ENCODE results near the gene SLC46A3.

The SLC46A3 gene

DNA sequence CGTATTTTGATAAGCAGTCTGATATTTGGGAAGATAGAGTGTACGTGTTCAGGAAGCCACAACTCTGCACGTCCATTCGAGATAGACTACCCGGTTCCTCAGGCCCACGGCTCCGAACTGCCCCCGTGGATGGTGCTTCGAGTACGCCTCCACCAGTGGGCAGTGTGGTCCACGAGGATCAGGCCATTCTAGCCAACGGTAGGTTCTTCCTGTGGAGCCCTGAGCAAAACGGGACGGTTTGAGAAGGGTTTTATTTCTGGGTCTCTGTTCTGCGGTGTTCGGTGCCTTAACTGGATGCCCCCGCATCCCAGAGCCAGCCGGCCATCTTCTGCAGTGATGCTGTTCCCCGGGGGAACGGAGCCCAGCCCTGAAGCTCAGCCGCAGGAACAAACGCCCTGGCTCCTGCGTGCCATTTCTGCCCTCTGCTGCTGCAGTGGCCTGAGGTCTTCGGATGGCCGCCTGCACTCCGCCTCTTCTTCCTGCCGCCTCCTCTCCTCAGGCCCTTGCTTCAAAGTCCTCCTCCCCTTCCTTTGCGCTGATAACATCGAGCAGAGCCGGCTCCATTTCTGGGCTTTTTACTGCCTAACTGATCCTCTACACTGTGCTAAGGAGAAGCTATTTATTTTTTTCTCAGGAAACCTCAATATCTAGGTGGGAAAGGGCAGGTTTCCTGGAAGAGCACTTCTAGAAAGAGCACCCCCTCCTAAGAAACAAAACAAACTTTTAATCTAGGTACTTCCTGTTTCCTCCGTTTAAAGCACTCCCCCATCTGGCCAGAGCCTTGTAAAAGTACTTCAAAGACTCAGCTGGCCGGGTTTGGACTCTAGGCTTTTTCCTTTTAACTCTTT lies 36.2 kb upstream of the SLC46A3 start:
- H3K4me3 ChIP-seq (ENCODE audit: low read depth, low read length), result no peak overlapping the region
- H3K9ac ChIP-seq, result no peak overlapping the region

DNA sequence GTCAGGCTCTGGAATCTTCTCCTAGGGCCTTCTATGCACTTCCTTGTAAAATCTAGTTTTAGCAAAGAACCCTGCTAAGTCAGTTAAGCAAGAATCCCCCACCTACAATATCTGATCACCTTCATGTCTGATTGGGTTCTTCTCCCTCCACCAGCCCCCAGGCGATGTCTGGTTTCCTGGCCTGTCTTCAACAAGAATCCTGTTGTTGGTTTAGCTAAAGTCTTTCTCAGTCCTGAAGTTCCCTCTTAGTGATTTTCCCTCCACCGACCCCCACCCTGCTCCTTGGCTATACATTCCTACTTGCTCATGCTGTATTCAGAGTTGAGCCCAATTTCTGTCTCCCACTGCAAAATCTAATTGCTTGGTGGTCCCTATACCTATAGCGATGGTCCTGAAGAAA lies 35.2 kb upstream of the SLC46A3 start:
- H3K27ac ChIP-seq, result no peak overlapping the region

More for the DNA sequence above, 36.2 kb upstream of the SLC46A3 start:
- Histone ChIP-seq H2AFZ (no peak overlapping the region), H3K36me3 (ENCODE audit: control insufficient read depth, insufficient read depth, low read length) (no peaks in the 10 kb centered on the region), H3K27ac (peak overlapping the region; percentile 51), H3K4me2 (ENCODE audit: low read length) (peak overlapping the region; percentile 43), H3K9me3 (ENCODE audit: control insufficient read depth, low read length) (no peaks in the 10 kb centered on the region), H3K27me3 (ENCODE audit: control insufficient read depth, insufficient read depth, low read length) (no peaks in the 10 kb centered on the region), H3K79me2 (no peaks in the 10 kb centered on the region), H3K4me1 (no peaks in the 10 kb centered on the region)
- TF ChIP-seq, protein P1, sequence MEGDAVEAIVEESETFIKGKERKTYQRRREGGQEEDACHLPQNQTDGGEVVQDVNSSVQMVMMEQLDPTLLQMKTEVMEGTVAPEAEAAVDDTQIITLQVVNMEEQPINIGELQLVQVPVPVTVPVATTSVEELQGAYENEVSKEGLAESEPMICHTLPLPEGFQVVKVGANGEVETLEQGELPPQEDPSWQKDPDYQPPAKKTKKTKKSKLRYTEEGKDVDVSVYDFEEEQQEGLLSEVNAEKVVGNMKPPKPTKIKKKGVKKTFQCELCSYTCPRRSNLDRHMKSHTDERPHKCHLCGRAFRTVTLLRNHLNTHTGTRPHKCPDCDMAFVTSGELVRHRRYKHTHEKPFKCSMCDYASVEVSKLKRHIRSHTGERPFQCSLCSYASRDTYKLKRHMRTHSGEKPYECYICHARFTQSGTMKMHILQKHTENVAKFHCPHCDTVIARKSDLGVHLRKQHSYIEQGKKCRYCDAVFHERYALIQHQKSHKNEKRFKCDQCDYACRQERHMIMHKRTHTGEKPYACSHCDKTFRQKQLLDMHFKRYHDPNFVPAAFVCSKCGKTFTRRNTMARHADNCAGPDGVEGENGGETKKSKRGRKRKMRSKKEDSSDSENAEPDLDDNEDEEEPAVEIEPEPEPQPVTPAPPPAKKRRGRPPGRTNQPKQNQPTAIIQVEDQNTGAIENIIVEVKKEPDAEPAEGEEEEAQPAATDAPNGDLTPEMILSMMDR (IDR thresholded peaks at IDR 0.05), result no peak

DNA sequence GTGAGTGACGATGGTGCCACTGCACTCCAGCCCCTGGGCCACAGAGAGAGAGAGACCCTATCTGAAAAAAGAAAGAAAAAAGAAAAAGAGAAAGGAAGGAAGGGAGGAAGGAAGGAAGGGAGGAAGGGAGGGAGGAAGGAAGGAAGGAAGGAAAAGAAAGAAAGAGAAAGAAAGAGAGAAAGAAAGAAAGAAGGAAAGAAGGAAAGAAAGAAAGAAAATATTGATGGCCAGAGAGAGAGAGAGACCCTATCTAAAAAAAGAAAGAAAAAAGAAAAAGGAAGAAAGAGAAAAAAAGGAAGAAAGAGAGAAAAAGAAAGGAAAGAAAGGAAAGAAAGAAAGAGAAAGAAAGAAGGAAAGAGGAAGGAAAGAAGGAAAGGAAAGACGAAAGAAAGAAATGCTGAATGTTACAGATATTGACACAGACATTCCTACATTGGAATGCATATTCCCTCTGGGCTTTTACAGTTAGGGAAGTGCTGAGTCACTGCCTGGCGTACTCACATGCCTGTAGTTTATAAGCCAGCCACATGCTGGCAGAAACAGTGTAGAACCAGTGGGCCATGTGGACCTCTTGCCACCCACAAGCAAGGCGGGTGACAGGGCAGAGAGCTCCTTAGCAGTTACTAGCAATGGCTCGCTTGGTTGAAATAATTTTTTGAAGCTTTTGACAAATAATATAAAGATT lies 34.6 kb upstream of the SLC46A3 start:
- TF ChIP-seq, protein P1 (IDR thresholded peaks at IDR 0.05), result no peak
- no peaks in the 10 kb centered on the region for H3K27me3 ChIP-seq (ENCODE audit: control insufficient read depth, insufficient read depth, low read length)
- no peak overlapping the region for H2AFZ ChIP-seq
- H3K9ac ChIP-seq, result no peak overlapping the region
- H3K36me3 ChIP-seq (ENCODE audit: control insufficient read depth, insufficient read depth, low read length), result no peaks in the 10 kb centered on the region
- no peaks in the 10 kb centered on the region for H3K4me1 ChIP-seq
- no peak overlapping the region for H3K4me3 ChIP-seq (ENCODE audit: low read depth, low read length)
- H3K79me2 ChIP-seq, result no peaks in the 10 kb centered on the region
- no peak overlapping the region for H3K4me2 ChIP-seq (ENCODE audit: low read length)
- no peak overlapping the region for H3K27ac ChIP-seq
- H3K9me3 ChIP-seq (ENCODE audit: control insufficient read depth, low read length), result no peaks in the 10 kb centered on the region

More for the DNA sequence above, 35.2 kb upstream of the SLC46A3 start:
- TF ChIP-seq, protein P1 (IDR thresholded peaks at IDR 0.05), result no peak
- H3K9ac ChIP-seq, result no peak overlapping the region
- H3K4me2 ChIP-seq (ENCODE audit: low read length), result no peak overlapping the region
- no peaks in the 10 kb centered on the region for H3K9me3 ChIP-seq (ENCODE audit: control insufficient read depth, low read length)
- no peak overlapping the region for H3K4me3 ChIP-seq (ENCODE audit: low read depth, low read length)
- no peaks in the 10 kb centered on the region for H3K27me3 ChIP-seq (ENCODE audit: control insufficient read depth, insufficient read depth, low read length)
- H2AFZ ChIP-seq, result no peak overlapping the region
- no peaks in the 10 kb centered on the region for H3K36me3 ChIP-seq (ENCODE audit: control insufficient read depth, insufficient read depth, low read length)
- H3K4me1 ChIP-seq, result no peaks in the 10 kb centered on the region
- H3K79me2 ChIP-seq, result no peaks in the 10 kb centered on the region

DNA sequence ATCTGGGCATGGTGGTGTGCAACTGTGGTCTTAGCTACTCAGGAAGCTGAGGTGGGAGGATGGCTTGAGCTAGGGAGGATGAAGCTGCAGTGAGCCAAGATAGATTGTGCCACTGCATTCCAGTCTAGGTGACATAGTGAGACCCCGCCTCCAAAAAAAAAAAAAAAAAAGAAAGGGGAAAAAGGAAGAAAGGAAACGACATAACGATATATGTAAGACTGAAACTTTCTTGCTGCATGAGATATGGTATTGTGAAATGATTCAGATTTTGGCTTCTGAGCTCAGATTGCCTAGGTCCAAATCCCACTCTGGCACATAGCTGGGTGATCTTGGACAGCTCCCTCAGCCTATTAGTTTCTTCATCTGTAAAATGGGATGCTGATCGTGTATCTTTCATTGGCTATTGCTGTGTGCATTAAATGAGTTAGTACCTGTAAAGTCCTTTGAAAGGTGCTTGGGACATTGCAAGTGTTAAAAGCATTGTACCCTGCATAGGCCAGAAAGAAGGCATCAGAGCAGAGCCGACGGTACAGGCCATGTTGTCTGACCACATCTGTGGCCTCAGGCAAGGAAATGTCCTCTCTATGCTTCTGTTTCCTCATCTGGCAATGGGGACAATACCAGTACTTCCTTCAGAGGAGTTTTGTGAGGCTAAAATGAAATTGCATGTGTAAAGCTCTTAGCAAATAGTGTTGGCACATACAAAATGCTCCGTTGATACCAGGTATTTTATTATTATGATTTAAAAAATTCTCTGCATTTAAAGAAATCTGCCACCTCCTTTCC lies 32.6 kb upstream of the SLC46A3 start:
- no peaks in the 10 kb centered on the region for H3K9me3 ChIP-seq (ENCODE audit: control insufficient read depth, low read length)
- H3K36me3 ChIP-seq (ENCODE audit: control insufficient read depth, insufficient read depth, low read length), result no peaks in the 10 kb centered on the region
- no peak overlapping the region for H3K27ac ChIP-seq
- TF ChIP-seq, protein P1 (IDR thresholded peaks at IDR 0.05), result no peak
- H3K4me1 ChIP-seq, result no peaks in the 10 kb centered on the region
- H2AFZ ChIP-seq, result no peak overlapping the region
- H3K4me2 ChIP-seq (ENCODE audit: low read length), result no peak overlapping the region
- H3K9ac ChIP-seq, result no peak overlapping the region
- no peaks in the 10 kb centered on the region for H3K27me3 ChIP-seq (ENCODE audit: control insufficient read depth, insufficient read depth, low read length)
- no peaks in the 10 kb centered on the region for H3K79me2 ChIP-seq
- H3K4me3 ChIP-seq (ENCODE audit: low read depth, low read length), result no peak overlapping the region

Measured in parathyroid adenoma (tissue), 2 donors.